H1 (cell line): ENCODE measurements around the gene SHROOM2. TPM values are rescaled to one million over a fixed set of nuclear protein-coding genes. Genes with fewer than 3 reads are reported as not detected.

Experiments used
- CTCF ChIA-PET: fragments of 300-600 bp; sonication (Branson Sonifier 250); formaldehyde crosslinking; loops from one replicate; lab custom pipeline; 2021; ENCODE audit not compliant: partially characterized antibody; lab: Charles Lee
- POLR2A ChIA-PET: fragments of 300-600 bp; sonication (Branson Sonifier 250); formaldehyde crosslinking; loops from one replicate; lab custom pipeline; 2021; ENCODE audit warnings: inconsistent platforms; ENCODE audit not compliant: partially characterized antibody; lab: Charles Lee
- DNase-seq, 2 experiments: peaks; one replicate each; pipeline versions ENCODE4 v3.0.0 to v3.0.0-alpha.2; 2010 to 2022; ENCODE audit warnings: low spot score in 2 of 2, low read depth in 1 of 2, mixed read lengths in 1 of 2
- FAIRE-seq: peaks from 2 replicates; lab custom pipeline; 2011; peaks lifted over from hg19 to GRCh38; lab: Jason Lieb, UNC
- H2AFZ ChIP-seq: 2 replicates; pipeline ENCODE4 v1.8.1; 2012; ENCODE audit warnings: low read length, inconsistent platforms
- H2AK5ac ChIP-seq: 2 replicates; pipeline ENCODE4 v1.6.1; 2013; ENCODE audit warnings: low read depth, low read length
- H2BK120ac ChIP-seq: replicated peaks from 2 replicates; pipeline ENCODE3; 2013; ENCODE audit warnings: low read depth, low read length, inconsistent platforms
- H2BK12ac ChIP-seq: 2 replicates; pipeline ENCODE4 v1.6.1; 2013; ENCODE audit warnings: low read depth, low read length
- H2BK15ac ChIP-seq: 2 replicates; pipeline ENCODE4 v1.6.1; 2013; ENCODE audit warnings: low read length
- H2BK20ac ChIP-seq: 2 replicates; pipeline ENCODE4 v1.6.1; 2013; ENCODE audit warnings: low read length
- H2BK5ac ChIP-seq: 2 replicates; pipeline ENCODE4 v1.6.1; 2013; ENCODE audit warnings: low read depth, low read length
- H3K14ac ChIP-seq: 2 replicates; pipeline ENCODE4 v1.6.1; 2013; ENCODE audit warnings: inconsistent platforms; ENCODE audit not compliant: insufficient read length
- H3K18ac ChIP-seq: 2 replicates; pipeline ENCODE4 v1.6.1; 2013; ENCODE audit warnings: low read length; ENCODE audit errors: extremely low read depth
- H3K23ac ChIP-seq: 2 replicates; pipeline ENCODE4 v1.6.1; 2013; ENCODE audit warnings: inconsistent platforms; ENCODE audit not compliant: insufficient read length
- H3K23me2 ChIP-seq: 2 replicates; pipeline ENCODE4 v1.6.1; 2013; ENCODE audit warnings: low read depth, low read length
- H3K27ac ChIP-seq: 2 replicates; pipeline ENCODE4 v1.6.1; 2011; ENCODE audit warnings: low read depth, low read length, inconsistent platforms
- H3K27me3 ChIP-seq, 4 experiments: replicated peaks in 1 of 4; 1 replicate in 1 of 4; 2 replicates in 3 of 4; pipeline versions ENCODE4 v1.6.1 to v1.8.1; 2011 to 2013; ENCODE audit warnings: low read length in 3 of 4, mild to moderate bottlenecking in 3 of 4, inconsistent platforms in 2 of 4, mixed read lengths in 2 of 4, moderate library complexity in 1 of 4; ENCODE audit not compliant: control insufficient read depth in 3 of 4, insufficient read depth in 3 of 4; ENCODE audit errors: extremely low read depth in 1 of 4
- H3K36me3 ChIP-seq, 4 experiments: 2 replicates each; pipeline versions ENCODE4 v1.6.1 to v1.8.1; 2011 to 2013; ENCODE audit warnings: mild to moderate bottlenecking in 4 of 4, low read length in 3 of 4, moderate library complexity in 2 of 4, control low read depth in 1 of 4, inconsistent platforms in 1 of 4; ENCODE audit not compliant: insufficient read depth in 4 of 4, control insufficient read depth in 2 of 4
- H3K4ac ChIP-seq: replicated peaks from 2 replicates; pipeline ENCODE3; 2013; ENCODE audit warnings: low read length, low read depth, mixed read lengths, inconsistent platforms; ENCODE audit not compliant: insufficient read length
- H3K4me1 ChIP-seq, 4 experiments: replicated peaks in 1 of 4; 1 replicate in 1 of 4; 2 replicates in 3 of 4; pipeline versions ENCODE4 v1.6.1 to v1.8.1; 2011 to 2013; ENCODE audit warnings: low read length in 3 of 4, inconsistent platforms in 2 of 4, mixed read lengths in 1 of 4; ENCODE audit not compliant: insufficient read depth in 4 of 4, control insufficient read depth in 3 of 4
- H3K4me2 ChIP-seq, 2 experiments: 2 replicates each; pipeline versions ENCODE4 v1.6.1 to v1.8.1; 2011 to 2013; ENCODE audit warnings: low read depth in 2 of 2, low read length in 2 of 2, control low read depth in 1 of 2, inconsistent platforms in 1 of 2, mild to moderate bottlenecking in 1 of 2; ENCODE audit not compliant: insufficient read depth in 1 of 2
- H3K4me3 ChIP-seq, 4 experiments: fragments of 200-600, 300-600 bp in 1 of 4; sonication (generic), shearing (Covaris generic), sonication (Bioruptor Twin) in 1 of 4; 2 replicates each; pipeline versions ENCODE4 v1.5.1 to v1.8.1; 2011 to 2016; ENCODE audit warnings: low read length in 4 of 4, low read depth in 3 of 4, control low read depth in 2 of 4, inconsistent platforms in 2 of 4, mild to moderate bottlenecking in 2 of 4, mixed read lengths in 1 of 4, moderate library complexity in 1 of 4; ENCODE audit not compliant: insufficient read depth in 2 of 4; ENCODE audit errors: extremely low read depth in 1 of 4
- H3K56ac ChIP-seq: replicated peaks from 2 replicates; pipeline ENCODE3; 2013; ENCODE audit warnings: low read depth, mild to moderate bottlenecking, mixed read lengths, low read length, inconsistent platforms; ENCODE audit not compliant: insufficient read length
- H3K79me1 ChIP-seq: 2 replicates; pipeline ENCODE4 v1.6.1; 2013; ENCODE audit warnings: low read depth, low read length, control low read depth
- H3K79me2 ChIP-seq, 2 experiments: 2 replicates each; pipeline versions ENCODE4 v1.6.1 to v1.8.1; 2012 to 2013; ENCODE audit warnings: low read length in 2 of 2, mild to moderate bottlenecking in 2 of 2, inconsistent platforms in 1 of 2; ENCODE audit not compliant: insufficient read depth in 2 of 2, control insufficient read depth in 1 of 2
- H3K9ac ChIP-seq, 4 experiments: replicated peaks in 1 of 4; 1 replicate in 1 of 4; 2 replicates in 3 of 4; pipeline versions ENCODE4 v1.6.1 to v1.8.1; 2011 to 2013; ENCODE audit warnings: low read depth in 3 of 4, low read length in 3 of 4, control low read depth in 2 of 4, mild to moderate bottlenecking in 2 of 4, moderate library complexity in 2 of 4, inconsistent platforms in 1 of 4; ENCODE audit errors: extremely low read depth in 1 of 4
- H3K9me3 ChIP-seq, 2 experiments: 2 replicates each; pipeline versions ENCODE4 v1.6.1 to v1.8.1; 2012 to 2013; ENCODE audit warnings: mild to moderate bottlenecking in 2 of 2, moderate library complexity in 2 of 2, control low read depth in 1 of 2, inconsistent platforms in 1 of 2, low read depth in 1 of 2, low read length in 1 of 2, mixed read lengths in 1 of 2; ENCODE audit not compliant: insufficient read depth in 2 of 2
- H4K20me1 ChIP-seq, 2 experiments: replicated peaks in 1 of 2; 2 replicates each; pipeline versions ENCODE3 to v1.8.1; 2011 to 2013; ENCODE audit warnings: inconsistent platforms in 2 of 2, low read length in 2 of 2, mild to moderate bottlenecking in 1 of 2; ENCODE audit not compliant: insufficient read depth in 2 of 2, control insufficient read depth in 1 of 2
- H4K5ac ChIP-seq: 2 replicates; pipeline ENCODE4 v1.6.1; 2013; ENCODE audit warnings: low read length, low read depth, mixed read lengths, inconsistent platforms; ENCODE audit not compliant: insufficient read length
- H4K8ac ChIP-seq: 2 replicates; pipeline ENCODE4 v1.8.0; 2013; ENCODE audit warnings: mild to moderate bottlenecking, moderate library complexity, low read length, inconsistent platforms; ENCODE audit not compliant: insufficient read depth; ENCODE audit errors: extremely low read depth
- H4K91ac ChIP-seq: replicated peaks from 2 replicates; pipeline ENCODE3; 2013; ENCODE audit warnings: low read length, mixed read lengths, inconsistent platforms; ENCODE audit not compliant: insufficient read length
- CBX5 ChIP-seq: fragments of 300-800, 300-1000 bp; sonication (generic); IDR thresholded peaks from 2 replicates; pipeline ENCODE4 v1.7.1; 2016; ENCODE audit warnings: antibody characterized with exemption, low read length, low read depth
- EP300 ChIP-seq, 2 experiments: IDR thresholded peaks; 1 replicate in 1 of 2; 2 replicates in 1 of 2; pipeline ENCODE4 v1.6.1; 2011 to 2012; ENCODE audit warnings: low read depth in 2 of 2, low read length in 2 of 2, mild to moderate bottlenecking in 2 of 2, borderline replicate concordance in 1 of 2, inconsistent platforms in 1 of 2, moderate library complexity in 1 of 2
- MAFK ChIP-seq: IDR thresholded peaks from 2 replicates; pipeline ENCODE4 v1.6.1; 2012; ENCODE audit warnings: low read depth, mild to moderate bottlenecking, improper control_type of control experiment, low read length
- NANOG ChIP-seq: IDR thresholded peaks from 2 replicates; pipeline ENCODE4 v1.6.1; 2011; ENCODE audit warnings: low read length, low read depth, mild to moderate bottlenecking, inconsistent platforms; ENCODE audit not compliant: insufficient read depth, poor library complexity, severe bottlenecking
- RFX5 ChIP-seq: IDR thresholded peaks from 2 replicates; pipeline ENCODE4 v1.6.1; 2011; ENCODE audit warnings: low read depth, low read length, improper control_type of control experiment, borderline replicate concordance
- WGBS, 2 experiments: shearing (Covaris generic) in 1 of 2; methylation state at CpG; one replicate each; pipeline versions ENCODE4 v1.1.6 to v1.1.7; 2013 to 2015; ENCODE audit warnings: low lambda C conversion rate in 2 of 2, mixed read lengths in 2 of 2, inconsistent platforms in 1 of 2, low coverage in 1 of 2, missing lambda C conversion rate in 1 of 2; ENCODE audit not compliant: insufficient replicate concordance in 2 of 2, insufficient coverage in 1 of 2, insufficient read length in 1 of 2; ENCODE audit errors: extremely low coverage in 1 of 2, missing lambda C conversion rate in 1 of 2; 5-methylcytosine and 5-hydroxymethylcytosine counted together
- polyA plus RNA-seq, 7 experiments: library from polyadenylated mRNA; depleted of rRNA in 3 of 7; stranded (reverse) in 5 of 7; unstranded in 2 of 7; fragments of >200 nt in 5 of 7; fragments of 200-250 nt in 2 of 7; gene quantifications; 1 replicate in 5 of 7; 2 replicates in 1 of 7; 4 replicates in 1 of 7; pipeline versions ENCODE4 v1.2.1 to v1.2.3, GENCODE V29; 2011 to 2013; ENCODE audit warnings: missing spikeins in 2 of 7, mixed read lengths in 2 of 7
- total RNA-seq: library from RNA; stranded (reverse); fragmentation: NEBNext Ultra II Directional; extraction: Animal tissue kit (Norgen Biotek cat#: 25700); gene quantifications from 2 replicates; pipeline ENCODE4 v1.2.1, GENCODE V29; 2021

The SHROOM2 gene
- total and polyA plus RNA-seq, 2 of the 8 experiments (the other 6 are each of a cell fraction or from before 2014, with no cell fraction given), result 3.4 to 14.2 TPM

GRCh38 chrX:9807355-9808182, 21.3 kb downstream of the SHROOM2 start:
- H3K4me3 ChIP-seq, result no peak overlapping the region
- ChIA-PET CTCF (no interaction called here), POLR2A (no interaction called here)
- WGBS, 2 experiments, result 69% methylated on average over 14 of the region's 14 CpGs; no CpG with 5 or more reads in 1 of the 2 experiments
- DNase-seq (no peak), FAIRE-seq (no peak)
- H3K79me2 ChIP-seq, result peaks cover 0 to 15% of the 10 kb centered on the region in 2 experiments; a peak in 2 of 4 replicates
- no peaks in the 10 kb centered on the region for H3K36me3 ChIP-seq
- no peak overlapping the region for H2BK15ac ChIP-seq
- H3K14ac ChIP-seq, result no peak overlapping the region
- H2BK12ac ChIP-seq, result no peak overlapping the region
- H3K23ac ChIP-seq, result no peak overlapping the region
- H2BK120ac ChIP-seq, result no peak overlapping the region
- no peaks in the 10 kb centered on the region for H3K9me3 ChIP-seq
- 0 out of 4 replicates have a peak overlapping the region, but pooled peaks of 1 of the 2 experiments have one; percentile 1 for H3K4me2 ChIP-seq
- H3K18ac ChIP-seq, result no peak overlapping the region
- no peak overlapping the region for H4K91ac ChIP-seq
- no peak overlapping the region for H3K56ac ChIP-seq
- no peak overlapping the region for H2AK5ac ChIP-seq
- no peak overlapping the region for H2BK20ac ChIP-seq
- H4K8ac ChIP-seq, result no peak overlapping the region
- H3K27me3 ChIP-seq, result no peaks in the 10 kb centered on the region
- H3K9ac ChIP-seq, result no peak overlapping the region
- H2BK5ac ChIP-seq, result peak overlapping the region; percentile 52
- H3K4me1 ChIP-seq, result peaks cover 2 to 8% (median 5%) of the 10 kb centered on the region in 4 experiments; a peak in 6 of 7 replicates
- H3K23me2 ChIP-seq, result no peaks in the 10 kb centered on the region
- no peak overlapping the region for H2AFZ ChIP-seq
- peaks cover 0 to 2% of the 10 kb centered on the region in 2 experiments for H4K20me1 ChIP-seq
- H4K5ac ChIP-seq, result no peak overlapping the region
- no peak overlapping the region for H3K4ac ChIP-seq
- H3K79me1 ChIP-seq, result peaks cover 2% of the 10 kb centered on the region; the same call in 1 of the 2 replicates
- no peak overlapping the region for H3K27ac ChIP-seq
- TF ChIP-seq NANOG (no peak), EP300 (IDR thresholded peaks at IDR 0.05; ENCODE audit: borderline replicate concordance in 1 of 2, low read depth in 2 of 2, low read length in 2 of 2) (no peak), MAFK (0 out of 2 replicates have a peak, but pooled peaks have one; percentile 8), RFX5 (peak; percentile 64), CBX5 (no peak)
